ENCODE measurements around the gene MTERF4.

MTERF4 gene

DNA sequence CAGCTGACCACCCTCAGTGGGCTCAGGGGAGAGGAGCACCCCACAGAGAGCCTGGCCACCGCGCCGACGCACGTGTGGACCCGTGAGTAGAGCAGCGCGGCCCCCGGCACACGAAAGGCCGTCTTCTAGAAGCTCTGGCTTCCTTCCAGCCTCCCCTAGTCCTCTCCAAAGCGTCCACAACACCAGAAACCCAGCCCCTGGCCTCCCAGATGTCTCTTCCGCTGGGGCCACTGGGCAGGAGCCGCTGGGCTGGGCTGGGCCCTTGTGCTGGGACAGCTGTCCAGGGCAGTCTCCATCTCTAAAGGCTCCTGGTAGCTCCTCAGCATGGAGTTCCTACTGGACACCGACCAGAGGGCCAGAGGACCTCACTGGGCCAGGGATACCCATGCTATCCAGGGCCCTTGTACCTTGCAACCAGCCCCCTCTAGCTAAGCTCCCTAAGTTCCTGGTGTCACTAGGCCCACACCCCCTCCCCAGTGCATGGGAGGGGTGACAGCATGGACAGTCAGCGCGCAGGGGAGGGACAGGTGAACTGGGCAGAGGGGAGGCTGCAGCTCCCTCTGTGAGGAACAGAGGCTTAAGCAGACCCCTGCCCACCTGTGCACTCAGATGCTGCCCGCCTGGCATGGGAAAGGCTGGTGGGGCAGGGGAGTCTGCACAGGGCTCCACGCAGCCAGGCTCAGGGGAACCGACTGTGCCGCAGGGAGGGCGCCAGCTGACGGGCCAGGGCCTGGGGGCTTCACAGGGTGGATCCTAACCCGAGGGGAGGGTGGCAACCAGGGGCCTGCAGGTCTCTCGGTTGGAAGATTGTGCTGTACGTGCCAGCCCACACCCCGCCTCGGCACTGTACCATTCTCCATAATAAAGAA lies 32.9 kb downstream of the MTERF4 start:
- DNase-seq: no peak

DNA sequence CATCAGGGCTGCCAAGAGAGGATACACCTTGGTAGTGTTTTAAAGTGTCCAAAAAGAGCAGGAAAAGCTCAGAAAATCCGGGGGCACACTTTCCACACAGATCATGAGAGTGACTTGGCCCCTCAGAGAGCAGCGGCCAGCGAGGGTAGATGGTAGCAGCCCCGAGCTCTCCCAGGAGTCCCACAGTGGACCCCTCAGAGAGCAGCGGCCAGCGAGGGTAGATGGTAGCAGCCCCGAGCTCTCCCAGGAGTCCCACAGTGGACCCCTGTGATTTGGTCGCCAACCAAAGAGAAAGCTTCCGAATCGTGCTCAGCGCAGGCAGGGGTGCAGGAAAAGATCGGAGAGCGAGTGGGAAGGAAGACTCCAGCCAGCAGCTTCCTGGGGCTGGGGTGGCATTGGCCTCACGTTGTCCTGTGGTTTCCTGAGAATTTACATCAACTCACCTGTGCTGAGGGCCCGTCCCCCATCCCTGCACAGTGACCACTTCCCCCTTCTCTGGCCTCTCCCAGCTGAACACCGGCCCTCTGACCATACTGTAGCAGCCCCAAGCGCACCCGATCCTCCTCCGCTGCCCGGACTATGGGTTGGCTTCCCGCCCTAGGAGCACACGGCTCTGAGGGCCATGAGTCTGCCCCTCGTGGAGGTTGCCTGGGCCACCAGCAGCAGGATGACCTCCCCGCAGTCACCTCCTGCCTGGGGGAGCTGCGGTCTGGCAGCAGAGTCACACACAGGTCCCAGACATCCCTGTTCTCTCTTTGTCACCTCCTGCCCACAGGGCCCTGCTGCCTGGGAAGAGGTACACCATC lies 33.7 kb downstream of the MTERF4 start:
- DNase-seq: no peak

DNA sequence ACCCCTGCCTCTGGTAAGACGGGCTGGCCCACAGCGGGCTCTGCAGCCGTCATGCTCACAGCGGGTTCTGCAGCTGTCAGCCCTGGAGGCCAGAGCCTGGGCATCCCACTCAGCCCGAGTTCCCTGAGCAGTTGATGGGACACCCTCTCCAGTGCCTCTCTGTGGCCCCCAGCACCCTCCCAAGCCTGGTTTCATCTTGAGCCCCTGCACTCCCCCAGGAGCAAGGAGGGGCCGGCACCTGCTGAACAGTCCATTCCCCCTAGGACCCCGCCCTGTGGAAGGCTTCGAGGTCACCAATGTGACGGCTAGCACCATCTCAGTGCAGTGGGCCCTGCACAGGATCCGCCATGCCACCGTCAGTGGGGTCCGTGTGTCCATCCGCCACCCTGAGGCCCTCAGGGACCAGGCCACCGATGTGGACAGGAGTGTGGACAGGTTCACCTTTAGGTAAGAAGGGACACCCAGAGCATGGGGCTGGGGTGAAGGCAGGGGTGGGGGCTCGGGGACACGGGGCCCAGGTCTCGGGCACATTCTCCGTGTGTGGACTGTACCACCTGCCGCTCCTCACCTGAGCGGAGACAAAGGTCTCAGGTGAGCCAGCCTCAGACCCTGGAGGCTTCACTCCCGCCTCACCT lies 34.5 kb downstream of the MTERF4 start:
- DNase-seq: no peak

DNA sequence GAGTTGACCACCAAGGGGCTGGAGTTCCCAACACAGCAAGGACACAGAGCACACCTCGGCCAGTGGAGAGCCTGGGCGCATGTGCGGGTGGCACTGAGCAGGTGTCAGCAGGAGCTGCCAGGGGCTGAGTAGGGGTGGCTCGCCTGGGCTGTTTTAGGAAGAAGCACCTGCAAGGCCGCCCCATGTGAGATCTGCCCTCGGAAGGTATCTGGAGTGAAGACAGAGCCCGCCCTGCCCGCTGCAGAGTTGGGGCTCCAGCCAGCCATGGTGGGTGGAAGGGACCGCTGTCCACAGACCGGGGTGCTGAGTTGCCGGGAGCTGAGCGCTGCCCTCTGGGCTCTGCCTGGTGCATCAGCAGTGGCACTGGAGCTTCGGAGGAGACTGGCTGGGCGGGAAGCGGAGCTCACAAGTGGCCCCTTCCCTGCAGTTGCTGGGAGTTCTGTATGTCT lies 35.2 kb downstream of the MTERF4 start:
- no peak for DNase-seq

DNA sequence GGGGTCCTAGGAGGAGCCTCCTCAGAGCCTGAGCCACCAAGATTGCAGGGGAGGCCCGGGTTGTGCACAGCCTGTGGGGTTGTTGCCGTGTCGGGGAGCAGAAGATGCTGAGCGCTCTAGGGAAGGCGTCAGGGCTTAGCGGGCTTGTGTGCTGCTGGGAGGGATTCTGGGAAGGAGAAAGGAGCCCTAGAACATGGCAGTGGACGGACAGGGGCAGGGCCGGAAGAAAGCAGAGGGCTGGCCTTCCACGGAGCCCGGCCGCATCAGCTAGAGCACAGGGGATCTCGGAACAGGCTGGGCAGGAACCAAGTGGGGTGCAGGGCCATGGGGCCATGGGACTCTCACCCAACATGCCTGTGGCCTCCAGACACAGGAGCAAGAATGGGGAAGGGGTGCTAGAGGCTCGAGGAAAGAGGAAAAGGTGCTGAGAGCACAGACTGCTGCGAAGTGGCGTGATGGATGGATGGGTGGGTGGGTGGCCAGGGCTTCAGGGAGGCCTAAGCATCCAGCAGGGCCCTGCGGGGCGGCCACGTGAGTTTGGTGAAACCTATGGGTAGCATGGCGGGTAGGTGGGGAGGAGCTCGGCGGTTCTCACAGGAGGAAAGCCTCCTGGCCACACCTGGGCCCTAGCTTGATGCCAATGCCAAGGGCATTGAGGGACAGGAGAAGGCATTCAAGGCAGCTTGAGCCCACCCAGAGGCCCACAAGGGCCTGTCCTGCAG lies 35.8 kb downstream of the MTERF4 start:
- no peak for DNase-seq

DNA sequence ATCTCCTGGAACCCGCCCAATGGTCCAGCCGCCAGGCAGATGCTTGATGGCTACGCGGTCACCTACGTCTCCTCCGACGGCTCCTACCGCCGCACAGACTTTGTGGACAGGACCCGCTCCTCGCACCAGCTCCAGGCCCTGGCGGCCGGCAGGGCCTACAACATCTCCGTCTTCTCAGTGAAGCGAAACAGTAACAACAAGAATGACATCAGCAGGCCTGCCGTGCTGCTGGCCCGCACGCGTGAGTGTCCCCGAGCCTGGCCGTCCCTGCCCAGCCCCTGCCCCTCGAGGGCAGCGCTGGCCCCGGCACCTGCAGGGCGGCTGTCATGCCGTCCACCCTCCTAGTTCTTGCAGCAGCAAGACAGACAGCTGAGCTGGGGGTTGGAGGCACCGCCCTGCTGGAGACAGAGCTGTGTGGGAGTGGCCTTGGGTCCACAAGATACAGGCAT lies 36.7 kb downstream of the MTERF4 start:
- no peak for DNase-seq

DNA sequence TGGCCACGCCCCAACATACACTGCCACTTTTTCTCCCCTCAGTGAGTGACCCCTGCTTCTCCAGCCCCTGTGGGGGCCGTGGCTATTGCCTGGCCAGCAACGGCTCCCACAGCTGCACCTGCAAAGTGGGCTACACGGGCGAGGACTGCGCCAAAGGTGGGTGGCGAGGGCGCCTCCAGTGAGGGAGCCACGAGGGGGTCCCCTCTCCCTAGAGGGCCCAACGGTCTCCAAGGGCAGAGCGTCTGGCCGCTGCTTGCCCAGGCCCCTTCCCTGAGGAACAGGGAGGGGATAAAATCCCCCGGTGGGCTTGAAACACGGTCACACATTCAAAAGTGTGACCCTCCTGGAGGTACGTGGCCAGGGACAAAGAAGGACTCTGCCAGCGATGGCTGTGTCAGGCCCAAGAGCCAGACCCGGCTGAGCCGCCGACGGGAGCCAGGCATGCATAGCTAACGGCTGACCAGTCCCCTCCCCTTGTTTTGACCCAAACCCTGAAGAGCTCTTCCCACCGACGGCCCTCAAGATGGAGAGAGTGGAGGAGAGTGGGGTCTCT lies 37.2 kb downstream of the MTERF4 start:
- DNase-seq: no peak

DNA sequence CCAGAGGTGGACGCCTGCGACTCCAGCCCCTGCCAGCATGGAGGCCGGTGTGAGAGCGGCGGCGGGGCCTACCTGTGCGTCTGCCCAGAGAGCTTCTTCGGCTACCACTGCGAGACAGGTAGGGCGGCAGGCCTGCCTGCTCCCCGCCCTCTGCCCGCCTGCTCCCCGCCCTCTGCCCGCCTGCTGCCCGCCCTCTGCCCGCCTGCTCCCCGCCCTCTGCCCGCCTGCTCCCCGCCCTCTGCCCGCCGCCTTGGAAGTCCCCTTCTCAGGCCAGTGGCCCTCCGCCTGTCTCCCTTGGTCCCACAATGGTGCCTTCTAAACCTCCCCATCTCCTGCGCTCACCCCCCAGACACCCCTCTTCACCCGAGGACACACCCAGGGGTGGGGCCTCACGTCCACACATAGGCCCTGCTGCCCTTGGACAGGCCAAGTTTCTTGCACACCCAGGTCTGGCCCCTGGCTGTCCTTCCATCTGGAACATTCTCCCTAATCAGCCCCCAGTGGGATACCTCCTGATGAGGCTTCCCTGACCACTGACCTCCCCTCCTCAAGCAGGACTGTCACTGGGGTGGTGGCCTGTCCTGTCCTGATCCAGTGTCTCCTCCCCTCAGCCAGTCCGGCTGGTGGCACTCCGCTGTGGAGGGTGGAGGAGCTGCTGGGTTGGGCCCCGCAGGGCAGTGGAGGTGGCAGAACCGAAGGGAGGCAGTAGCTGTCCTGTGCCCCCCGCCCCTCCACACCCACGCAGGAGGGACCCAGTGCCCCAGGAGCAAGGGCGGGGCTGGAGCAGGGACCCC lies 37.9 kb downstream of the MTERF4 start:
- DNase-seq: no peak

DNA sequence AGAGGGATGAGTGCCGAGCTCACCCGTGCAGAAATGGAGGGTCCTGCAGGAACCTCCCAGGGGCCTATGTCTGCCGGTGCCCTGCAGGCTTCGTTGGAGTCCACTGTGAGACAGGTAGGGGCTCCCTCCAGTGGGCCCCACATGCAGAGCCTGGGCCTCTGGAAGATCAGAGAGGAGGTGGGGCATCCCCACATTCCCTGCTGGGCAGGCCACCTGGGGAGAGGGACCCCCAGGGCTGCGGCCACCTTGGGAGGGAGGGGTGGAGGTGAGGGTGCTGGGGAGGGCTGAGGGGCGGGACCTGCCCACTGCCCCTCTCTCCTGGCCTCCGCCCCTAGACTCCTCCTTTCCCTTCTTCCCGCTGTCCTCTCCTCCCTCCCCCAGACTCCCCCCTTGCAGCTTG lies 38.5 kb downstream of the MTERF4 start:
- DNase-seq: no peak

DNA sequence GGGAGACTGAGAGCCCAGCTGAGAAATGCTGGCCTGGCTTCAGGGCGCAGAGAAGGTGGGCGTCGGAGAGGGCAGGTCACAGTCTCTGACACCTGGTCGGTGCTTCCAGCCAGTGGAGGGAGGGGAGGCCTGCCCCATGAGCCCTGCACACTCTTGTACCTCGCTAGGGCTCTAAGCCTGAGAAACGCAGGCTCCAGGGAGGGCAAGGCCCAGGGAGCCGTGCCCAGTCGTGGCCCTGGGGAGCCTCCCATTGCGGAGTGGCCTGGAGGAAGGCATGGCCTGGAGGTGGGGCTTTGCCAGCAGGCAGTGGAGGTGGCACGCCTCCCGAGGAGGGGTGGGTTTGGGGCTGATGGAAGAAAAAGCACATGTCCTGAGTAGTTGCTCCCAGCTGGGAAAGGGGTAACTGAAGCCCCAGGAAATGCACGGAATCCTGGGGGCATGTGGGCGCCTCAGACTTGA lies 39.0 kb downstream of the MTERF4 start:
- DNase-seq: no peak

DNA sequence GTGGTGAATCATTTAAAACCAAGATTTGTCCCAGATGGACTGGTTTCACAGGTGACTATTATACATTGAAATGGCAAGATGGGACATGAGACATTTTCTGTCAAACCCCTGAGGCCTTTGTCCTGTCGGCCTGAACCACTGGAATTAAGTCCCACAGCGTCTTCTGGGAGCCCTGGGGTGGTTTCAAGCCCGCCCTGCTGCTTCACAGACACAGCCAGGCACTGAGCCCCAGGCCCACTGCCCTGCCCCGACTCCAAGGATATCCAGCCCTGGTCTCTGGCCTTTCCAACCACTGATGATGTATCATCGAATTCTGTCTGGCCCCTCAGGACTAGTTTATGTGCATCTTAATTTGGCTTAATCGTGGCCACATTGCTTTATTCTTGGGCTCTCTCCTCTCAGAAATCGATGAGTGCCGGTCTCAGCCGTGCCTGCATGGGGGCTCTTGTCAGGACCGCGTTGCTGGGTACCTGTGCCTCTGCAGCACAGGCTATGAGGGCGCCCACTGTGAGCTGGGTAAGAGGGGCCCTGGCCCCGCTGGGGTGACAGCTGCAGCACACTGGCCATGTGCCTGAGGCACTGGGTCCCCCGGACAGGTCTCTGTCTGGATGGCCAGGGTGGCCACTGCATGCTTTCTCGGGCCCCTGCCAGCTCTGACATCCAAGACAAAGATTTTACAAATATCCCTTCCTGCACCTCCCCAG lies 39.5 kb downstream of the MTERF4 start:
- DNase-seq: no peak

DNA sequence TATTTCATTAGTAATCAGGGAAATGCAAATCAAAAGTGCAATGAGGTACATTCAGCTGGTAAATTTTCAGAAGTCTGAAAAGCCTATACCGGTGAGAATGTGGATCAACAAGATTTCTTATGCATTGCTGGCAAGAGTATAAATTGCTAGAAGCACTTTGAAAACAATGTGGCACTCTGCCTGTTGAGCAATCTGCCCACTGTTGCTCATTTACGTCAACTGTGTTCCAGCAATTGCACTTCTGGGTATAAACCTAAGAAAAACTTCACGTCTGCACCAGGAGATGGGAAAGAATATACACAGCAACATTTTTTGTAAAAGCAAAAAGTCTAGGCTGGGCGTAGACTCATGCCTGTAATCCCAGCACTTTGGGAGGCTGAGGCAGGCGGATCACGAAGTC lies 40.8 kb downstream of the MTERF4 start:
- DNase-seq: no peak

DNA sequence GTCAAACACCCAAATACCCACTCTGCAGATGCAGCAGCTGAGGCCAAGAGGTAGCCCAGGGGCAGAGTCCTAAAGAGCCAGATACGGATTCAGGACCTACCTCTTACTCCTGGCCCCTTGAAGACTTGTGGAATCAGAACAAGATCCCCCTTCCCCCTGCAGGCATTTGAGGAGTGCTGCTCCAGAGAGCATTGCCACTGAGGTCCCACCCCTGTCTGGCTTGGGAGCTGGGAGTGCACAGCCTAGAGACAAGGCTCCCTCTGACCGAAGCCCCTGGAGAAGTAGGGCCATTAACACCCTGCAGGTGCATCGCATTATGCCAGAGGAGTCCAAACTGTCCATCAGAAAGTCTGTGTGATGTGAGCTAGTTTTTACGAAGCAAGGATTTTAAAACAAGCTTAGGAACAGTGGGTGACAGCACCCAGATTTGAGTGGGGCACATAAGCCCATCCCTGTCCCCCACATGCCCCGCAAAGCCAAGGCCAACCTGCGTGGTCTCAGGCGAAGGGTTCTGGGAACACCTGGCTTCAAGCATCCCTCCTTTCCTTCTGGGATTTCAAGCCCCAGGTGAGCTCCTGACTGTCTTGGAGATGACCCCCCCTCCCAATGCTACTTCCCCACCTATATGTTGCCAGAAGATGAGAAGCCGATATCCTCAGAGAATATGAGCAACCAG lies 48.4 kb downstream of the MTERF4 start:
- no peak for DNase-seq

DNA sequence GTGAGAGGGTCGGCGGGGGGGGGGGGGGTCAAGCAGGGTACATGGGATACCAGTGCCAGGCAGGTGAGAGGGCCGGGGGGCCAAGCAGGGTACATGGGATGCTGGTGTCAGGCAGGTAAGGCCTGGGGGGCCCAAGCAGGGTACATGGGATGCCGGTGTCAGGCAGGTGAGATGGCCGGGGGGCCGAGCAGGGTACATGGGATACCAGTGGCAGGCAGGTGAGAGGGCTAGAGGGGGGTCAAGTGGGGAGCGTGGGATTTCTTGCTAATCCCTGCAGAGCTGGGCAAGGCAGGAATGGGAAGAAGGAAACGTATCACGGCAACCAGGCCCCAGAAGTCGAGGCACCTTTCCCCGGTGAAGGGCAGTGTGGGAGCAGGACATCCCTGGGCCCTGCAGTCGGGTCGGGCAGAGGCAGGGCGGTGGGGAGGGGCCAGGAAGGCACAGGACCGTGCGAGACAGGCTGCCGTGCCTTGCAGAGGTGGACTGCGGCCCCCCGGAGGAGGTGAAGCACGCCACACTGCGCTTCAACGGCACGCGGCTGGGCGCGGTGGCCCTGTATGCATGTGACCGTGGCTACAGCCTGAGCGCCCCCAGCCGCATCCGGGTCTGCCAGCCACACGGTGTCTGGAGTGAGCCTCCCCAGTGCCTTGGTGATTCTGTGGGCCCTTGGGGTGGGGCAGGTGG lies 49.3 kb downstream of the MTERF4 start:
- DNase-seq: no peak

DNA sequence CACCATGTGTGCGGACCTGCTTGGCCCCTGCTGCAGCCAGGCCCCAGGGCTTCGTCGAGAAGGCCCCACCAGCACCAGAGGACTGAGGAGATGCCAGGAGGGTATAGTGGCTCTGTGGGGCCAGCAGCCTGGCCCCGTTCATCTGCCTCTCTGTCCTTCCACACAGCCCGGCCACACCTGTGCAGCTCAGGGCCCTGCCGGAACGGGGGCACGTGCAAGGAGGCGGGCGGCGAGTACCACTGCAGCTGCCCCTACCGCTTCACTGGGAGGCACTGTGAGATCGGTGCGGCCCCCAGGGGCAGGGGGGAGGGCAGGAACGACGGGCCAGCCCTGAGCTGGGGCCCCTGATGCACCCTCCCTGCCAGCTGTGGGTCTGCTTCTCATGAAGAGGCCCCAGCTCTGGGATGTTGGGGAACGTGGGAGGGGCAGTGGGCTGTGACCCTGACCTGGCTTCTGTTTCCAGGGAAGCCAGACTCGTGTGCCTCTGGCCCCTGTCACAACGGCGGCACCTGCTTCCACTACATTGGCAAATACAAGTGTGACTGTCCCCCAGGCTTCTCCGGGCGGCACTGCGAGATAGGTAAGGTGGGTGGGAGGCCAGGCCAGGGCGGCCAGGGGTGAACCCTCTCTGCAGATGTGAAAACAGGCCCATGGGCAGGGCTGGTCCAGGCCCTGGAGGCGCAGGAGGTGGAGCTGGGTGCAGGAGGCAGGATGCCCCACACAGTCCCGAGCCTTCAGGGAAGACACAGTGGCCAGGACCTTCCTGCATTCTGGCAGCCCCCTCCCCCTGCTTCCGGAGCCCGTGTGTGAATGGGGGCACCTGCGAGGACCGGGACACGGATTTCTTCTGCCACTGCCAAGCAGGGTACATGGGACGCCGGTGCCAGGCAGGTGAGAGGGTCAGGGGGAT lies 50.3 kb downstream of the MTERF4 start:
- no peak for DNase-seq

DNA sequence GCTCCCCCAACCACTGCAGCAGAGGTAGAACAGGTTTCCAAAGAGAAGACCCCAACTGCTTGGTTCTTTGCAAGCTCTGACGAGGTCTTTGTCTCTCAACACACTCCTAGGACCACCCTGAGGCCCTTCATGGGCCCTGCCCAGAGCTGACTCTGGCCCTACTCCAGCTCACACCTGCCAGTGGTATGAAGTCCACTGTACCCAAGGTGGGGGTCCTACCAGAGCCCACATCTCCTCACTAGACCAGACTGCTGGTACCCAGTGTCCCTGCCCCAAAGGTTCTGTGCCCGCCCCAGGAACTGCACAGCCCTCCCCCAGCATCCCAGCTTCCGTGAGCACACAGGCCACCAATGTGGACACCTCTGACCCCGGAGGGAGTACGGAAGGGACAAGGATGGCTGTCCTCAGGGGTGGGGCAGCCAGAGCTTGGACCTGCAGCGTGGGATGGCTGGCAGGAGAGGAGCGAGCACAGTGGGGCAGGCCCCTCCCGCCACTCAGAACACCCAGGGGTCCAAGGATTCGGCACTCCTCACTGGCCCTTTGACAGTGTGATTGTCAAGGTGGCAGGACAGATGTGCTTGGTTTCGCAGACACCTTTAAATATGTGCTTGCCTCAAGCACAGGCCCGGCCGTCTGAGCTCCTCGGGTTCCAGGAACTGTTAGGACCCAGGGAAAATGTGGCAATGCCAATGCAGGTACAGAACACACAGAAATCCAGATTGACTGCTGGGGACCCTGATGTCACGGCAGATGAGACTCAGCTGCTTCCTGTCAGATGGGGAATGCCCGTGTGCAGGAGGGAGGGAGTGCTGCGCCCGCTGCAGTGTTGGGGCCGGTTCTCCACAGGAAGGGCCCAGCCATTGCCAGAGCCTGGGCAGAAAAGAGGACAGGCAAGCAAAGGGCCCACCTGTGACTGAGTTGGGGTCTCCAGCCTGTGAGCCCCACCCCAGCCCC lies 51.2 kb downstream of the MTERF4 start:
- DNase-seq: no peak

All from NCI-H1092 treated with DMSO at 0.1 percent for 48 hours (cell line).